HG03521 (cell line): Measurements from ENCODE around the gene CDH4.

ENCODE experiments used
- ATAC-seq: cut with Tn5 transposase; IDR thresholded peaks from one replicate; pipeline ENCODE4 v1.9.1; 2021; ENCODE audit warnings: mild to moderate bottlenecking, moderate library complexity; ENCODE audit not compliant: unreplicated experiment

The CDH4 gene

DNA sequence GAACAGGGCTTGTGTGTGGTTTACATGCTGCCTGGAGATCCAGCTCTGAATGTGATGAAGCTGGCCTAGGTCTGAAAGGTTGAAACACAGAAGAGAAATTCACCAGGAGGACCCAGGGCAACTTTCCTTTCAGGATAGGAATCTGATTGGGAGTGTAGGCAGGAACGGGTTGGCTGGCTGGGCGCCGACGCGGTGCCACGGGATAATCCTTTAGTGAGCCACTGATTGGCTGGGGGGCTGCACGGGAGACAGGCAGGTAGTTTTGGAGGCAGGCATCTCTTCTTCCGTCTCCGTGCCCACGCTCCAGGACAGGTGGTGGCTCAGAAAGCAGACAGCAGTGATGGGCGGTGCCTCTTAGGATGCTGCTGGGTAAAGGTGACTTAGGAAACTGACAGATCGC, 294.6 kb downstream of the CDH4 start:
- ATAC-seq, result no peak

DNA sequence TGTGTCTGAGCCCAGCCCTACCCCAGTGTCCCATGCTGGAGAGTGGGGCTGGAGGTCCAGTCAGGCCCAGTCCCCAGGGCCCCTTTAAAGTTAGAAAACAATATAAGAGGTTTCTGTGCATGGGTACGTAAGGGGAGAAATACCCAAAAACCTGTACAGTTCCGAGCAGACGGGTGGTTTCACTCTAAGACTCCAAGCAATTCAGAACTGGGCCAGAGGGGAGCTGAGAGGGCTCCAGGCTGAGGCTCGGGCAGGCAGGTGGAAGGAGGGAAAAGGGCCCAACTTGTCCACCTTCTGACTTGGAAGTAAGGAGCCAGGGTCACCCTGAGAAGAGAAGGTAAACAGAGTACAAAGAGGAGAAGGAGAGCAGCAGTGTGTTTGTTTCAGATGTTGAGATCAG, 296.0 kb downstream of the CDH4 start:
- no peak for ATAC-seq

DNA sequence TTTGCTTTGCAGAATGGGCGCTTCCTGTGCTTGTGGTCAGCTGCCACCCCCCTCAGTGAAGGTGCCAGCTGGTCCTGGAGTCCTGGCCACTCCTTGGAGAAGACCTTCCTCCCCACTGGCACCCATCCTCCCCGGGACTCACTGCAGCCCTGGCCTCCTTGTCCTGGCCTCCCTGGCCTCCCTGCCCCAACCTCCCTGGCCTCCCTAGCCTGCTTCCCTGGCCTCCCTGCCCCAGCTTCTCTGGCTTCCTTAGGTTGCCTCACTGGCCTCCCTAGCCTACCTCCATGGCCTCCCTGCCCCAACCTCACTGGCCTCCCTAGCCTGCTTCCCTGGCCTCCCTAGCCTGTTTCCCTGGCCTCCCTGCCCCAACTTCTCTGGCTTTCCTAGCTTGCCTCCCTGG, 297.8 kb downstream of the CDH4 start:
- ATAC-seq, result no peak

DNA sequence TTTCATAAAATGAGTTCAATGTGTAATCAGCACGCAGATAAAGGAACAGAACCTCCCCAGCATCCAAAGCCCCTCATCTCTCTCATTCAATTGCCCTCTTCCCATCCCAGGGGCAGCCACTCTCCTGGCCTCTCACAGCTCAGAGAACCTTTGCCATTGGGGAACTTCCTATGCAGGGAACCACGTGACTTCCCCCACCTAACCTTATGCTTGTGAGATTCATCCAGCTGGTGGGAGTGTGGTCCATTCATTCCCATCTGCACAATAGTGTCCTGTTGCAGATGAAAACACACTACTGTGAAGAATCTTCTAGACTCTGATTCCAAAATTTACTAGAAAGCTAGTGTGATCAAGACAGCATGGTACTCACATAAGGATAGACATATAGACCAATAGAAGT, 299.3 kb downstream of the CDH4 start:
- no peak for ATAC-seq

DNA sequence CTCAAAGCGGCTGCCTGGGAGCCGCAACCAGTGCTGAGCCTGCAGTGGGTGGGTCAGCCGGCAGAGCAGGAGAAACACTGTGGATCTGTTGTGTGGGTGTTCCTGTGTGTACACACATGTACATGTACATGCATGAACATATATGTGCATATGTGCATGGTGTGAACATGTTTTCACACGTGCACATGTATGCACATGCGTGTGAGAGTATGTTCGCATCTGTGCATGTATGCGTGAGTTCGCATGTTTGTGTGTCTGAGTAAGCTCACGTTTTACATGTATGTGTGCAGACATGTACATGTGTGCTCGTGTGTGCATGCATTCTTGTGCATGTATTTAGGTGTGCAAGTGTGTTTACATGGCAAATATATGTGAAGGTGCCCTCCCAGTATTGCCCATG, 302.6 kb downstream of the CDH4 start:
- ATAC-seq, result no peak

DNA sequence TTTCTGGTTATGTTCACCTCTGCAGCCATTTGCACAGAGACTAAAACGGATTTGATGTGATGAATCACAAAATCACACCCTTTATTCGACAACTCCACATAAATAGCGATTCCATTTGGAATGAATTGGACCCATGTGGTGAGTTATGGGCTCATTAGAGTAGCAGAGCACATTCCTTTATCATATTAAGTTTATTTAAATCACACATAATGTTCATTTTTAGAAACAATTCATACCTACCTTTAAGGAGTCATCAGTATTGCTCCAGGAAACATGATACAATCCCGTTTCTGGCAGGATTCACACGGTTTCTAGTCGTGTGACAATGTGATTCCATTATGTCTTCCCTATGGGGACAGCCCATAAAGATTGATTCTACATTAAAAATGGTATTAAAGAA, 303.5 kb downstream of the CDH4 start:
- no peak for ATAC-seq

DNA sequence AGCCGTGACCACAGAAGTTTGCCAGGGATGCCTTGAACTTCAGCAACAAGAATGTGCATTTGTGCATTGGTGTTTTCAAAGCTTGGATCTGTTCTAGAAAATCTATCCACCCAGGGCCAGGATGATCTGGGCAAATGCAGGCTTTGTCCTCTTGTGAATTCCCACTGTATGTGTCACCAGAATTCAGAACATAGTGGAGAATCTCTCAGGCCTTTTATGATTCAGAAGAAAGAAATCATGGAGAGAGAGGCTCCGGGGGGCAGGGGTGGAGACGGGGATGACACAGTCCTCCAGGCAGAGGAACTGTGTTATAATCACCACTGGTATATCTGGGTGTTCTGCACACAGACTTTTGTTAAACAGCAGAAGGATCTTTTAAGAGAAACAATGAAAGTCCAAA, 304.1 kb downstream of the CDH4 start:
- ATAC-seq, result no peak

DNA sequence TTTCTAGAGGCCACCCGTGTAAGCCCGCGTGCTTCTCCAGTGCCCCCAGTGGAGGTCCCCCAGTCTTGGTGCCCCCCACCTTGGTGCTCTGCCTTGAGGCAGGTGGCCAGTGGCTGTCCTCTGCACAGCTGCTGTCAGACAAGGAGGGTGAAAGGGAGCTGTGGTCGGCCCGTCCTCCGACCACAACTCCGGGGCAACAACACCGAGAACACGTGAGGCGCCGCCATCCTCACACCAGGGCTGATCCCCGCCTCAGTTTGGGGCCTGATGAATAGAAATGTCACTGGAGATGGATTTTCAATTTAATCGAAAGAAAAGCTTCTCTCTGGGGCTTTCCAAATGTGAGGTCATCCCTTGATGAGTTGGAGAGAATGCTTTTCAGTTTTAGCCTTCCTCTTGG, 304.6 kb downstream of the CDH4 start:
- no peak for ATAC-seq

DNA sequence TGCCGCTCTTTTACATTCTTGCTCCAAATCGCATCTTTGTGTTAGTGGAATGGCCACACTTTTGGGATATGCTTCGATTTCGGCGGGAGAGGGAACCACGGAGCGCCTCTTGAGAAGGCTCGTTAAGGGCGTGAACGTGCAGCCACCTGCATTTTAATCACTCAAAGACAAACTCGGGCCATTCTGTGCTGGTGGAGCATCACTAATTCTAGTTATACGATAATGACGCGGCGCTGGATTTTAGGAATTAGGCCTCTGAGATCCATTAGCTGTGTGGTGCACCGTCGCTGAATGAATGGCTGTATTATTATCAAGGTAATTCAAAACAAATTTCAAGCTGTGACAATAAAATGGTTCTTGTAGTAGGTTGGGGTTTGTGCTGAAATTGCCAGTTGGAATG, 305.6 kb downstream of the CDH4 start:
- no peak for ATAC-seq

DNA sequence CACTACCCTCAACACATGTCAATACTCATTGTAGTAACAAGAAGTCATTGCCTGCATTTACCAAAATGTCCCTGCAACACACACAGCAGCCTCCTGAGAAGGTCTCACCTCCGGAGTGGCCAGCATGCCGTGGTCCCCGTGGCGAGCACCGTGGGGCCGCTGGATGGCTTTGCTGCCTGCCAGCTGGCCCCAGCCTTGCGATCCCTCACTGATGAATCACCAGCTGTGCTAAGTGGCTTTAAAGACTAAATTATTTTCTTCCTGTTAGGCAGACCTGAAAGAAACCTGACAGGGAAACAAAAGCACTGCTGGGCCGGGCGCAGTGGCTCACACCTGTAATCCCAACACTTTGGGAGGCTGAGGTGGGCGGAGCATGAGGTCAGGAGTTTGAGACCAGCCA, 306.7 kb downstream of the CDH4 start:
- ATAC-seq, result no peak

DNA sequence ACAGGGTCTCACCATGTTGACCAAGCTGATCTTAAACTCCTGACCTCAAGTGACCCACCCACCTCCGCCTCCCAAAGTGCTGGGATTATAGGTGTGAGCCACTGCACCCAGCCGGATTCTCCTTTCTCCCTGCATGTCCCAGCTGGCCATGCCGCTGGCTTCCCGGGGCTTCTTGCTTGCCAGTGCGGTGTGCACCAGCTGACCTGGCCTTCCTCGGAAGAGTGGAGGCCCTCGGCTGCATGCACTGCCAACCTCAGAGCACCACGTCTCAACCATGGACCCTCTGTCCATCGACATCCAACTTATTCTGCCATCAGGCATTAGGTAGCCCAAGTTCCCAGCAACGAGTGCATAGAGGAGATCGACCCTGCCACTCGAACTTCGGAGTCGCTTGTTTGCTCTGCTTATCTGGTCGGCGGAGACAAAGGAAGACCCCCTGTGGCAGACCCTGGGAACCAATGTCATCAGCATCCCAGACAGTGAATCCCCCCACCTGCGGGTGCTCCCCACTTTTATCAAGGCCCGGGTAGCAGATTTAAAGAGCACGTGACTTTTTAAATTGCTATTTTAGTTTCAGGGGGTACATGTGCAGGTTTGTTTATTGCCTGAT, 307.8 kb downstream of the CDH4 start:
- ATAC-seq, result no peak

DNA sequence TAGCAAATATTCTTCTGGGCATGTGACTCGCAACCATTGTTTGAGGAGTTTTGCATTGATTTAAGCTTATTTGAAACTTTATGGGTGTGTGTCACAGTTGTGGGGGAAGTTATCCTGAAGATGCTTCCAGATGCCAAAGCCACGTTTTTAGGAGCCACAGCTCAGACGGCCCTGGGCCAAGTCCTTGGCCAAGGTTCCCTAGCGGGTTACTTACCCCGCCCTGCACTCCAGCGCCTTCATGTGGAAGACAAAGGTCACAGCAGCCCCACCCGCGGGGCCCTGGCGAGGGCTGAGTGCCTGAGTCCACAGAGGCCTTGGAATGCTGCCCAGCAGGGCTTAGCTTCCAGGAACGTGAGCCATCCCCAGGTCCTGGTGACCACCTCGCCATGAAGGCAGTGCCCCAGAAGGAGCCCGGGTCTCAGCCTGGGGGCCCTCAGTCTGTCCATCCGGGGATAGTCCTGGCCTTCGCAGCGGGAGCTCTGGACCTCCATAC, 308.3 kb downstream of the CDH4 start:
- no peak for ATAC-seq

DNA sequence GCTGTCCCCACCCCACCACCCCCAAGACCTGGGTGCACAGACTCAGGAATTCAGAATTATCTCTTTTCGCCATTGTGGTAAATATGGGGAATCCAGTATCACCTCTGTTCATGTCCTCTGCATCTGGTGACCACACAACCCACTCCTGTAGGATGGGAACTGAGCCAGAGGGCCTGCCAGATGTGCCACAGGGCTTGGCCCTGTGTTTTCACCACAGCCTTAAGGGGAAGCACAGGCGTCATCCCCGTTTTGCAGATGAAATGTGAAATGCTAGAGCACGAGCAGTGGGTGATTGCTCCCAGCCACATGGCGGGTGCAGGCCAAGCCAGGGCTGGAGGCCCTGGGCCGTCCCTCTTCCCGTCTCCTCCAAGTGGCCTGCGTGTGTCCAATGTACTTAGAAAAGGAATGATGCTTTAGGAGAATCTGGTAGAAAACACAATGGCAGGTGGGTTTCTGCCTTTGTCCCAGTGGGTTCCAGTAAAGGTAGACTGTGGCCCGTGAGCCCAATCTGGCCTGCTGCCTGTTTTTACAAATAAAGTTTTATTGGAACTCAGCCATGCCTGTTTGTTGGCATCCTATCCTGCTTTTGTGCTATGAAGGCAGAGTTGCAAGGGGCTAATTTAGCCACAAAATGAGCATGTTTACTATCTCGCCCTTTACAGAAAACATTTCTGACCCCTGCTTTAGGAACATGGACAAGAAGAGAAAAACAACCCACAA, 309.2 kb downstream of the CDH4 start:
- ATAC-seq, result no peak

DNA sequence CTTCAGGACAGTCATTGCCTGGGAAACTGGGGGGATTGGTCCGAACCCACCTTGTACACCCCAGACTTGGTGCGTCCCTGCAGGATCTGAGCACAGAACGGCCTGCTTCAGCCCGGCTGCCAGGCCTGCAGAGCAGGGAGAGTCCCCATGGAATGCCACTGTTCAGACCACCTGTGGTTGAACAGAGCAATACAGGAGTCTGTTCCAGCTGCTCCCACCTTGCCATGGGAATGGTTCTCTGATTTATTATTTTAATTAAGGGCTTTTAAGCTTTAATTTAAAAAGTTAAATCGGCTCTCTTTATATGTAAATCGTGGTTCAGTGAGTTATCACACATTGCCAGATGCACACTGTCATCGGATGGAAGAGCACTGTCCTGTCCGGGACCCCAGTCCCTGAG, 310.4 kb downstream of the CDH4 start:
- no peak for ATAC-seq

DNA sequence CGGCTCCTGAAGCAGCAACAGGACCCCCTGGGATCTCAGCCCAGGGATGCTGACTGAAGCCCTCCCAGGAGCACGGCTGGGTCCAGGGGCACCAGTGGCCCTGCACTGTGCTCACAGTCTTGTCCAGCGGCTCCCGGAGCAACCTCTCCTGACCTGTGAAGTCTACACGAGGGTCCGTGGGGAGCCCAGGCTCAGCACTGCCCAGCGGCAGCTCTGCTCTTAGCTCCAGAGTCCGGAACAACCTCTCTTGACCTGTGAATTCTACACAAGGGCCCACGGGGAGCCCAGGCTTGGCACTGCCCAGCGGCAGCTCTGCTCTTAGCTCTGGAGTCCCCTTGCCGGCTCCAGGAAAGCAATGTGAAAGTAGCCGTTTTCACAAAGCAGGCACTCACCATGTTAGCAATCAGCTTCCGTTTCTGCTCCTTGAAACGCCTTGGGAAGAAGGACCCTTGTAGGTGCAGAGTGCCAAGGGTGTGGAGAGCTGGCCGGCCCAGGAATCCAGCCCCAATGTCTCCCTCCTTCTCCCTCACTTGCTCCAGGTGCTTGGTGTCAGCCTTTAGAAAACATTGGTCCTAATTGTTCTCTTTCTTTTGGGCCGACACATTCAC, 310.9 kb downstream of the CDH4 start:
- ATAC-seq, result no peak

DNA sequence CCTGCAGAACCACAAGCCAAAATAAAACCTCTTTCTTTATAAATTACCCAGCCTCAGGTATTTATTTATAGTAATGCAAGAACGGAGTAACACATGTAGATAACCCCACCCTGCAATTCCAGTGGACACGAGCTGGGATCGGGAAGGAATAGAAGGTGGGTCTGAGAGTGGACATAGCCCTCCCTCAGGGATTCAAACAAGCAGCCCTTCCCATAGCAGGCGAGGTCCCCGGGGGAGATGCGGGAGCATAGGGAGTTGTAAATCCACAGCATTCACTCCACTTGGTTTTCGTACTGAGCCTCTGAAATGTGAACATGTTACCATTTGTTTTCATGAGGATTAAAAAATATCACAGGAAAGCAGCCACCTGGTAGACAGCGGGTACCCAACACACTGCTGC, 312.6 kb downstream of the CDH4 start:
- ATAC-seq, result no peak

DNA sequence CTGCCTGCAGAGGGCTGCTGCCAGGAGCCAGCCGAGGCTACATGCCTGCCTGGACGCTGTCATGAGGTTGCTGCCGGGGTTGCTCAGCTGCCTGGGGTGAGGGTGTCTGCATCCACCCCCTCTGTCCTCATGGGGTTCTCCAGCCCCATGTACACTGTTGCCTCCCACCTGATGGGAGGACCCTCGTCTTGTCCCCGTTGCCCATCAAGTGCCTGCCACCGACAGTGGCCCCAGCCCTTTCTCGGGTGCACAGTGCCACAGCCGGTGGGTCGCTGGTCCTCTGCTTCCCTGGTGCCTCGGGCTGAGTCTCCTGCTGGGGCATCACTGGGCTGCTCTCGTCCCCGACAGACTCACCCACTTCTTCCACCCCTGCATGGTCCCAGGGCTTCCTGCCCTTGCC, 313.7 kb downstream of the CDH4 start:
- ATAC-seq, result no peak

DNA sequence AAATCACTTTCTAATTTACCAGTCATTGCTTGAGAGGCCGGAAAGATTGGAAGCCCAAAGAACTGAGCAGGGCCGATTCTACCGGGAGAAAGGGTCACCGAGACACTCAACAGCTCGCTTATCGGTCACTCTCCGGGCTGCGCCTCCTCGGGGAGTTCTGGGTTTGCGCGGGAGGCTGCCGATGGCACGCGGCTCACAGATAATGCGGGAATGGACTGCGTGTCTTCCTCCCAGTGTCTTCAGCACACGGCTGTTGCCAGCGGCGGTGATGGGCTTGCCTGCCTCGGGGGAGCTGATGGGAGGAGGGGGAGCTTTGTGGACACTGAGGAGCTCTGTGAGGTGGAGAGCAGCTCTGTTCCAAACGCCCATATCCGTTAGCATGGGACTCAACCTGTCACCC, 314.6 kb downstream of the CDH4 start:
- ATAC-seq, result no peak

DNA sequence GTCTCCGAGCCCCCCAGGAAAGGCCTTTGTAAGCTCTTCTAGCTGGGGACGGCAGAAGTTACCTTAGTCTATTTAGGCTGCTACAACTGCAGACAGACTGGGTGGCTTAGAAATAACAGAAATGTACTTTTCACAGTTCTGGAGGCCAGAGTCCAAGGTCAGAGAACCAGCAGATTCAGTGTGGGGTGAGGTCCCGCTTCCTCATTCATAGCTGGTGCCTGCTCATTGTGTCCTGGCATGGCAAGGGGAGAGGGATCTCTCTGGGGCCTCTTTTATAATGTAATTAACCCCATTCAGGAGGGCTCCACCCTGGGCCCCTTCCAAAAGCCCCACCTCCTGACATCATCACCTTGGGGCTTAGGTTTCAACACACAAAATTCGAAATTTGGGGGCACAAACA, 315.1 kb downstream of the CDH4 start:
- no peak for ATAC-seq

DNA sequence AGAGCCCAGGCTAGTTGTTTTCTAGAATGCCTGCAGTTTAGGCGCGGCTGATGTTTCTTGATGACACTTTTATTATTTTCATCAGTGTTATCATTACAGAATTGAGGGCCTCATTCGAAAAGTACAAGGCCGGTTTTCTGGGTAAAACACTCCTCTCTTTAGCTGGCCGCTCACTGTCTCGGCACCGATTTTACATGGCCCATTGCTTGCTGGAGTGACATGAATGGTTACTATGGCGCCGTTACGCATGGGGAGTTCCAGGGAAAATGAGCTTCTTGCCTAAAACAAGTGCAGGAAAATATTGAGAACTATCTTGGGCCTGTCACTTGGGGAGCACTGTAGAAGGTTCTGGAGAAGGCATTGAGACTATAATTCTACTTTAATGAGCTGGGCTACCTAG, 317.8 kb downstream of the CDH4 start:
- ATAC-seq, result no peak

DNA sequence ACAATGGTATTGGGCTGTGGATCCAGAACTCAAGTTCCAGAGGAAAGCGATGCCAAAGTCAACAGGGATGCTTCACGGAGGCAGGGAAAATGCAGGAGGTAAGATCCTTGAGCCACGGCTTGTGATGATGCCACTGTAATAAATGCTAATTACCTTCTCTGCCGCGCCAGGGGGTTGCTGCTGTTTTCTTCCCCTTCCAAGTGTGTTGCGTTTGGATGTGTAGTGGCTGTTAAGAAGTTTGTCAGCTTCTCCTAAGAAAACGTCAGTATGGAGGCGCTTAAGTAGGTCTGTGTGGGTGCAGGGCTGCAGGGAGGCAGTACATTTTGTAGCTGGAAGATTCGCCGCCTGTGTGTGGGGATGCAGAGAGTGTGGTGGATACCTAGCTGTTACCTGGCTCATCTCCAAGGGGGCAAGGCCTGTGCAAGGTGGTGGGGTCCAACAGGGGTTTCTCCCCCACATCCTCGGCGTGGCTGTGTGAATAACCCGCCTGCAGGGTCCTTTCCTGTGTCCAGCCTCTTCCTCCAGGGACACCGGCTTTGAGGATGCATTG, 318.7 kb downstream of the CDH4 start:
- no peak for ATAC-seq

DNA sequence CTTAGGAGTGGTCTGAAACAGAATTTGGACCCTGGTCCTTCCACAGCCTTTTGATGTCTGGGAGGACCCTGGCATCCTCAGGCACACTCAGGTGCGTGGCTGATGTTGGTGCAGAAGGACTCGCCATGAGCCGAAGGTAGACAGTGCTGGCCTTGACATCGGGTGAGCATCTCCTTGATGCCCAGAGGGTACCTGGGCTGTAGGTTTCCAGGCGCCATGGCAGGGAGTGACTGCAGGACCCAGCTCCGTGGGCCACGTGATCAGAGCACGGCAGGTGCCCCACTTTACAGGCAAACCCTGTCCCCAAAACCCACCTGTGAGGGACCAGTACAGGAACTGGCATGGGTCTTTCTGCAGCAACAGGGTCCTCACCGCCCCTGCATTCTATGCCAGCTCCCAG, 319.2 kb downstream of the CDH4 start:
- no peak for ATAC-seq
